GM12878 (cell line): ENCODE results near the gene NOD2. TPM values are rescaled to one million over a fixed set of nuclear protein-coding genes. Genes with fewer than 3 reads are reported as not detected.

Experiments used
- ATAC-seq: fragments of 200-7000 bp; cut with Tn5 transposase; 3 replicates; pipeline ENCODE4 v1.9.1; 2020; ENCODE audit warnings: mild to moderate bottlenecking, moderate library complexity
- BruUV-seq: library from RNA; stranded (reverse); fragments of 400-500 nt; replicated peaks from 2 replicates; lab custom pipeline; 2021; lab: Mats Ljungman, UMichigan
- CTCF ChIA-PET: fragments of 300-600 bp; sonication (Branson Sonifier 250); formaldehyde crosslinking; extraction: SDS; loops from one replicate; lab custom pipeline; 2021; ENCODE audit warnings: inconsistent platforms; lab: Yijun Ruan, JAX
- POLR2A ChIA-PET: fragments of 350-600 bp; formaldehyde crosslinking; extraction: SDS; loops from one replicate; lab custom pipeline; 2021; ENCODE audit warnings: inconsistent platforms; lab: Charles Lee
- RAD21 ChIA-PET: fragments of 300-600 bp; sonication (Branson Sonifier 250); formaldehyde crosslinking; loops from one replicate; lab custom pipeline; 2023; ENCODE audit warnings: antibody characterized with exemption; ENCODE audit not compliant: unreplicated experiment; lab: Charles Lee
- SMC1A ChIA-PET: fragments of 300-600 bp; sonication (Branson Sonifier 250); formaldehyde crosslinking; loops from one replicate; lab custom pipeline; 2023; ENCODE audit not compliant: unreplicated experiment, uncharacterized antibody; lab: Charles Lee
- DNase-seq: peaks from one replicate; pipeline ENCODE4 v3.0.0-alpha.2; 2011; ENCODE audit warnings: low read depth, low spot score
- FAIRE-seq: peaks from 3 replicates; lab custom pipeline; 2011; peaks lifted over from hg19 to GRCh38; lab: Jason Lieb, UNC
- H2AFZ ChIP-seq: 2 replicates; pipeline ENCODE4 v1.6.0; 2011; ENCODE audit warnings: low read depth, low read length, control low read depth; ENCODE audit not compliant: control insufficient read depth
- H3K27ac ChIP-seq: 2 replicates; pipeline ENCODE4 v1.5.1; 2011; ENCODE audit warnings: control low read depth; ENCODE audit not compliant: control insufficient read depth, insufficient read depth
- H3K27me3 ChIP-seq, 2 experiments: replicated peaks in 1 of 2; 2 replicates each; pipeline versions ENCODE4 v1.6.0 to v1.6.1; 2011; ENCODE audit warnings: low read length in 1 of 2; ENCODE audit not compliant: control insufficient read depth in 2 of 2, insufficient read depth in 2 of 2
- H3K36me3 ChIP-seq, 2 experiments: 2 replicates each; pipeline ENCODE4 v1.5.1; 2011; ENCODE audit warnings: low read length in 1 of 2; ENCODE audit not compliant: control insufficient read depth in 2 of 2, insufficient read depth in 2 of 2
- H3K4me1 ChIP-seq: 2 replicates; pipeline ENCODE4 v1.6.1; 2011; ENCODE audit warnings: mild to moderate bottlenecking, low read length, moderate library complexity, mixed read lengths; ENCODE audit not compliant: control insufficient read depth, insufficient read depth
- H3K4me2 ChIP-seq: 2 replicates; pipeline ENCODE4 v1.6.0; 2011; ENCODE audit warnings: control low read depth; ENCODE audit not compliant: control insufficient read depth, insufficient read depth
- H3K4me3 ChIP-seq: fragments of 200-600 bp; sonication (generic); 2 replicates; pipeline ENCODE4 v1.5.1; 2016
- H3K79me2 ChIP-seq: 2 replicates; pipeline ENCODE4 v1.6.0; 2011; ENCODE audit warnings: low read length; ENCODE audit not compliant: control insufficient read depth, insufficient read depth
- H3K9ac ChIP-seq: 2 replicates; pipeline ENCODE4 v1.8.0; 2011; ENCODE audit warnings: low read length, control low read depth, mixed read lengths; ENCODE audit not compliant: control insufficient read depth, insufficient read depth
- H3K9me3 ChIP-seq: replicated peaks from 3 replicates; pipeline ENCODE4 v1.5.1; 2011; ENCODE audit warnings: mild to moderate bottlenecking, low read length; ENCODE audit not compliant: control insufficient read depth, insufficient read depth
- H4K20me1 ChIP-seq: 2 replicates; pipeline ENCODE4 v1.6.0; 2011; ENCODE audit not compliant: control insufficient read depth, insufficient read depth
- ATF7 ChIP-seq: fragments of 450-650 bp; IDR thresholded peaks from 2 replicates; pipeline ENCODE4 v1.6.1; 2016; ENCODE audit warnings: low read depth, mild to moderate bottlenecking
- CBX3 ChIP-seq: fragments of 200-600 bp; sonication (generic); IDR thresholded peaks from 2 replicates; pipeline ENCODE4 v1.6.1; 2016; ENCODE audit warnings: low read depth, borderline replicate concordance
- MYB ChIP-seq: fragments of 150-350 bp; IDR thresholded peaks from 2 replicates; pipeline ENCODE4 v1.6.1; 2014; ENCODE audit warnings: mild to moderate bottlenecking, low read depth, low read length, borderline replicate concordance
- NFYB ChIP-seq: IDR thresholded peaks from 2 replicates; pipeline ENCODE4 v1.6.1; 2011; ENCODE audit warnings: low read depth, mild to moderate bottlenecking, low read length, improper control_type of control experiment, moderate library complexity; ENCODE audit not compliant: insufficient read depth
- NRF1 ChIP-seq: conservative IDR thresholded peaks from 2 replicates; pipeline ENCODE4 v1.6.1; 2011; ENCODE audit warnings: mild to moderate bottlenecking, low read depth, low read length, improper control_type of control experiment
- POLR2AphosphoS2 ChIP-seq: IDR thresholded peaks from 2 replicates; pipeline ENCODE4 v1.6.1; 2011; ENCODE audit warnings: low read depth, mild to moderate bottlenecking, low read length, improper control_type of control experiment, moderate library complexity
- RUNX3 ChIP-seq: IDR thresholded peaks from 2 replicates; pipeline ENCODE4 v1.6.1; 2012; ENCODE audit warnings: low read length, inconsistent platforms
- SUPT20H ChIP-seq: IDR thresholded peaks from 2 replicates; pipeline ENCODE4 v1.6.1; 2011; ENCODE audit warnings: low read depth, mild to moderate bottlenecking, low read length, moderate library complexity, borderline replicate concordance; ENCODE audit not compliant: control insufficient read depth
- TARDBP ChIP-seq: IDR thresholded peaks from 2 replicates; pipeline ENCODE4 v1.6.1; 2016; ENCODE audit warnings: borderline replicate concordance
- WGBS: methylation state at CpG from one replicate; pipeline ENCODE4 v1.1.6; 2016; ENCODE audit warnings: low lambda C conversion rate; ENCODE audit not compliant: insufficient replicate concordance, insufficient coverage; ENCODE audit errors: missing lambda C conversion rate; 5-methylcytosine and 5-hydroxymethylcytosine counted together
- in situ Hi-C: fragments of 300-500 bp; cut with MboI; formaldehyde crosslinking; loops from 9 replicates; pipeline ENCODE4 v1.14.3; 2018; ENCODE audit warnings: mixed read lengths
- intact Hi-C: fragments of 100-400 bp; cut with micrococcal nuclease; formaldehyde crosslinking; loops from one replicate; pipeline ENCODE4 v1.14.2; 2022; ENCODE audit not compliant: unreplicated experiment
- polyA plus RNA-seq, 11 experiments: library from polyadenylated mRNA; depleted of rRNA in 4 of 11; unstranded in 6 of 11; stranded (reverse) in 5 of 11; fragments of >200 nt; fragmentation: Nextera tagmentation in 4 of 11; fragmentation: Illumina TruSeq in 1 of 11; extraction: Ambion mirVana in 4 of 11; extraction: Trizol in 1 of 11; gene quantifications; 1 replicate in 1 of 11; 2 replicates in 10 of 11; pipeline versions ENCODE4 v1.2.1 to v1.2.3, GENCODE V29; 2011 to 2016; ENCODE audit warnings: inconsistent platforms in 2 of 11, missing spikeins in 2 of 11, low read depth in 1 of 11
- total RNA-seq, 4 experiments: library from RNA; depleted of rRNA in 3 of 4; stranded (reverse); fragments of >200 nt in 3 of 4; fragmentation: Illumina TruSeq in 1 of 4; extraction: Trizol in 1 of 4; gene quantifications; 2 replicates each; pipeline versions ENCODE4 v1.2.1 to v1.2.3, GENCODE V29; 2013 to 2021
- TF ChIP-seq, protein P1 (sequence below): IDR thresholded peaks from 2 replicates; pipeline ENCODE4 v1.6.1; 2012; ENCODE audit warnings: low read length, inconsistent platforms
- TF ChIP-seq, protein P2 (sequence below): fragments of 450-650 bp; IDR thresholded peaks from 2 replicates; pipeline ENCODE4 v1.6.1; 2016; ENCODE audit warnings: mild to moderate bottlenecking
- TF ChIP-seq, protein P3 (sequence below): IDR thresholded peaks from 2 replicates; pipeline ENCODE4 v1.6.1; 2012; ENCODE audit warnings: improper control_type of control experiment, low read depth, low read length; ENCODE audit not compliant: insufficient replicate concordance

NOD2 gene
- total and polyA plus RNA-seq, 10 of the 15 experiments (the other 5 are each of a cell fraction or from before 2014, with no cell fraction given) = 1.0 to 18.6 (median 6.7) TPM

DNA sequence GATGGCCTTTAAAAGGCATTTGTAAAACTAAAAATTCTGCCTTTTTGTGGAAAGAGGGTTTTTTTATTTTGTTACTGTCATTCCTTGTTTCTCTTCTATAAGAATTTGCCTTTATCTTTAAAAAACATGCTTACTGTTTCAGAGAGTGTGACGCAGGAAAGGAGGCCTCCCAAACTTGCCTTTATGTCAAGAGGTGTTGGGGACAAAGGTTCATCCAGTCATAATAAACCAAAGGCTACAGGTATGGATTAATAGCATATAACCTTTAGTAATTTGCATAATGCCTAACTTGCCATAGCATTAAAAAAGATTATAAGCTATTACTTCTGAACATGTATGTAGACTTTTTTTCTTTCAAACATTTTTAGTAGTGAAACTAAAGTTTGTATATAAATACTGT is 82.6 kb downstream of the NOD2 start (continued):
- TF ChIP-seq, protein P1, sequence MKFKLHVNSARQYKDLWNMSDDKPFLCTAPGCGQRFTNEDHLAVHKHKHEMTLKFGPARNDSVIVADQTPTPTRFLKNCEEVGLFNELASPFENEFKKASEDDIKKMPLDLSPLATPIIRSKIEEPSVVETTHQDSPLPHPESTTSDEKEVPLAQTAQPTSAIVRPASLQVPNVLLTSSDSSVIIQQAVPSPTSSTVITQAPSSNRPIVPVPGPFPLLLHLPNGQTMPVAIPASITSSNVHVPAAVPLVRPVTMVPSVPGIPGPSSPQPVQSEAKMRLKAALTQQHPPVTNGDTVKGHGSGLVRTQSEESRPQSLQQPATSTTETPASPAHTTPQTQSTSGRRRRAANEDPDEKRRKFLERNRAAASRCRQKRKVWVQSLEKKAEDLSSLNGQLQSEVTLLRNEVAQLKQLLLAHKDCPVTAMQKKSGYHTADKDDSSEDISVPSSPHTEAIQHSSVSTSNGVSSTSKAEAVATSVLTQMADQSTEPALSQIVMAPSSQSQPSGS = no peak
- TF ChIP-seq NFYB (no peak), TARDBP (no peak), NRF1 (no peak), CBX3 (no peak), POLR2AphosphoS2 (no peak), ATF7 (no peak)
- TF ChIP-seq, all 136 proteins: peak for 0

DNA sequence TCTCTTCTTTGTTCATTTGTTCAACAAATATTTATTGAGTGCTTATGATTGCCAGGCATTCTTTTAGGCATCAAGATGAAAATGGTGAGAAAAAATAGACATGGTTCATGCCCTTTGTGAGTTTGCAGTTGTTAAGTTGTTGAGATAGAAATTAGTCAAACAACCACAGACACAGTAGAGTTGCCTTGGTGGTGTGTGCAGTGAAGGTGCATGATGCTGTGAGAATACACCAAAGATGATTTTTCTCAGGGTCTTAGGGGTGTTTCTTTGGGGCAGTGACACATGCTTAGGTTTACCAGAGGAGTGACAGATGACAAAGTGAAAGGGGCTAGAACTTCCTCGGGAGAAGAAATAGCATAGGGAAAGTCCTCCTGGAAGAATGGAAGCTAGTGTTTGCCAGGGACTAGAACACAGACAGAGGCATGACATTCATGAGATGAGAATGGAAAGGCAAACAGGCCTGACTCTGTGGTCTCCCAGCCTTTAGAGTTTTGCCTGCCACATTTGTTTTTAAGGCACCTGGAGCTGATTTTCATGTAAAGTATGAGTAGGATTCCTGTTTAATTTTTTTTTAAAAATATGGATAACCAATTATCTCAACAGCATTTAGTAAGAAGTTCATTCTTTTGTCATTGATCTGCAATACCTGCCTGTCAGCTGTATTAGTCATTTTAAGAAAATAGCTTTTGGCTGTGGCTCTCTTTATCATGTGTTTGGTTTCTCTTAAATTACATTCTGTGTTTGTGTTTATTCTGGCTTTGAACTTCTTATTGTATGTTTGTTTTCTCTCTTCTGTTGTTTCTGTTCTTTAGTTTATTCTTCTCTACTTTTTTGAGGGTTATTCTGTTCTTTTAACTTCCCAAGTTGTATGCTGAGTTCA is 85.1 kb downstream of the NOD2 start:
- ChIA-PET RAD21 (interaction anchor here (0.9 kb wide), 1 partner anchor 28 kb away, joined by 3 read pairs; no protein-coding TSS in a partner anchor), SMC1A (interaction anchor here (1.0 kb wide), 1 partner anchor 32 kb away, joined by 3 read pairs; no protein-coding TSS in a partner anchor), CTCF (interaction anchor here (0.7 to 4.0 kb wide), 4 partner anchors 15 to 34 kb away, joined by 4 to 30 read pairs (median 6); no protein-coding TSS in a partner anchor)
- H3K4me2 ChIP-seq = no peak overlapping the region
- no peaks in the 10 kb centered on the region for H4K20me1 ChIP-seq
- no peak overlapping the region for H3K4me3 ChIP-seq
- BruUV-seq = TSS peak; percentile 20
- ATAC-seq = peak; percentile 54
- H3K4me1 ChIP-seq = no peaks in the 10 kb centered on the region
- H3K27me3 ChIP-seq = no peaks in the 10 kb centered on the region
- intact Hi-C loops = no loop called here
- peaks cover 9 to 46% of the 10 kb centered on the region in 2 experiments for H3K36me3 ChIP-seq
- FAIRE-seq = no peak
- peak overlapping the region; percentile 24; the same call in 1 of the 2 replicates for H3K27ac ChIP-seq
- 0% methylated on average over 1 of the region's 1 CpG for WGBS
- H2AFZ ChIP-seq = no peak overlapping the region
- TF ChIP-seq SUPT20H (no peak), MYB (no peak), RUNX3 (peak; percentile 55; the same call in 1 of the 2 replicates)
- TF ChIP-seq, protein P2, sequence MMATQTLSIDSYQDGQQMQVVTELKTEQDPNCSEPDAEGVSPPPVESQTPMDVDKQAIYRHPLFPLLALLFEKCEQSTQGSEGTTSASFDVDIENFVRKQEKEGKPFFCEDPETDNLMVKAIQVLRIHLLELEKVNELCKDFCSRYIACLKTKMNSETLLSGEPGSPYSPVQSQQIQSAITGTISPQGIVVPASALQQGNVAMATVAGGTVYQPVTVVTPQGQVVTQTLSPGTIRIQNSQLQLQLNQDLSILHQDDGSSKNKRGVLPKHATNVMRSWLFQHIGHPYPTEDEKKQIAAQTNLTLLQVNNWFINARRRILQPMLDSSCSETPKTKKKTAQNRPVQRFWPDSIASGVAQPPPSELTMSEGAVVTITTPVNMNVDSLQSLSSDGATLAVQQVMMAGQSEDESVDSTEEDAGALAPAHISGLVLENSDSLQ = peak; percentile 63; the same call in 1 of the 2 replicates
- TF ChIP-seq, protein P3, sequence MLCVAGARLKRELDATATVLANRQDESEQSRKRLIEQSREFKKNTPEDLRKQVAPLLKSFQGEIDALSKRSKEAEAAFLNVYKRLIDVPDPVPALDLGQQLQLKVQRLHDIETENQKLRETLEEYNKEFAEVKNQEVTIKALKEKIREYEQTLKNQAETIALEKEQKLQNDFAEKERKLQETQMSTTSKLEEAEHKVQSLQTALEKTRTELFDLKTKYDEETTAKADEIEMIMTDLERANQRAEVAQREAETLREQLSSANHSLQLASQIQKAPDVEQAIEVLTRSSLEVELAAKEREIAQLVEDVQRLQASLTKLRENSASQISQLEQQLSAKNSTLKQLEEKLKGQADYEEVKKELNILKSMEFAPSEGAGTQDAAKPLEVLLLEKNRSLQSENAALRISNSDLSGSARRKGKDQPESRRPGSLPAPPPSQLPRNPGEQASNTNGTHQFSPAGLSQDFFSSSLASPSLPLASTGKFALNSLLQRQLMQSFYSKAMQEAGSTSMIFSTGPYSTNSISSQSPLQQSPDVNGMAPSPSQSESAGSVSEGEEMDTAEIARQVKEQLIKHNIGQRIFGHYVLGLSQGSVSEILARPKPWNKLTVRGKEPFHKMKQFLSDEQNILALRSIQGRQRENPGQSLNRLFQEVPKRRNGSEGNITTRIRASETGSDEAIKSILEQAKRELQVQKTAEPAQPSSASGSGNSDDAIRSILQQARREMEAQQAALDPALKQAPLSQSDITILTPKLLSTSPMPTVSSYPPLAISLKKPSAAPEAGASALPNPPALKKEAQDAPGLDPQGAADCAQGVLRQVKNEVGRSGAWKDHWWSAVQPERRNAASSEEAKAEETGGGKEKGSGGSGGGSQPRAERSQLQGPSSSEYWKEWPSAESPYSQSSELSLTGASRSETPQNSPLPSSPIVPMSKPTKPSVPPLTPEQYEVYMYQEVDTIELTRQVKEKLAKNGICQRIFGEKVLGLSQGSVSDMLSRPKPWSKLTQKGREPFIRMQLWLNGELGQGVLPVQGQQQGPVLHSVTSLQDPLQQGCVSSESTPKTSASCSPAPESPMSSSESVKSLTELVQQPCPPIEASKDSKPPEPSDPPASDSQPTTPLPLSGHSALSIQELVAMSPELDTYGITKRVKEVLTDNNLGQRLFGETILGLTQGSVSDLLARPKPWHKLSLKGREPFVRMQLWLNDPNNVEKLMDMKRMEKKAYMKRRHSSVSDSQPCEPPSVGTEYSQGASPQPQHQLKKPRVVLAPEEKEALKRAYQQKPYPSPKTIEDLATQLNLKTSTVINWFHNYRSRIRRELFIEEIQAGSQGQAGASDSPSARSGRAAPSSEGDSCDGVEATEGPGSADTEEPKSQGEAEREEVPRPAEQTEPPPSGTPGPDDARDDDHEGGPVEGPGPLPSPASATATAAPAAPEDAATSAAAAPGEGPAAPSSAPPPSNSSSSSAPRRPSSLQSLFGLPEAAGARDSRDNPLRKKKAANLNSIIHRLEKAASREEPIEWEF = peak; percentile 49
- TF ChIP-seq, all 136 proteins: peak for 3
- H3K9ac ChIP-seq = peak overlapping the region; percentile 22; the same call in 1 of the 2 replicates
- H3K9me3 ChIP-seq = no peaks in the 10 kb centered on the region
- POLR2A ChIA-PET = interaction anchor here (0.5 to 0.7 kb wide), 3 partner anchors 34 to 88 kb away, joined by 3 read pairs; no protein-coding TSS in a partner anchor
- DNase-seq = peak; percentile 12
- H3K79me2 ChIP-seq = peaks cover 8% of the 10 kb centered on the region
- in situ Hi-C loops = no loop called here
